ENCODE measurements around the gene ENSA.
"Not testable (repeated sequence)": the region's sequence is repeated elsewhere in the genome, so short reads cannot be mapped to it uniquely, and the experiment has no call there.

GRCh38 chr1:150654635-150655034 is 25.2 kb upstream of the ENSA start:
- not testable (repeated sequence) for TF ChIP-seq CTCF (conservative IDR thresholded peaks at IDR 0.05; ENCODE audit: low read length); EZH2phosphoT487 (IDR thresholded peaks at IDR 0.05; ENCODE audit: borderline replicate concordance)

Data from Loucy (cell line).